ENCODE results near the gene HRCT1.
"Not testable (repeated sequence)": the region's sequence is repeated elsewhere in the genome, so short reads cannot be mapped to it uniquely, and the experiment has no call there.

HRCT1 gene

DNA sequence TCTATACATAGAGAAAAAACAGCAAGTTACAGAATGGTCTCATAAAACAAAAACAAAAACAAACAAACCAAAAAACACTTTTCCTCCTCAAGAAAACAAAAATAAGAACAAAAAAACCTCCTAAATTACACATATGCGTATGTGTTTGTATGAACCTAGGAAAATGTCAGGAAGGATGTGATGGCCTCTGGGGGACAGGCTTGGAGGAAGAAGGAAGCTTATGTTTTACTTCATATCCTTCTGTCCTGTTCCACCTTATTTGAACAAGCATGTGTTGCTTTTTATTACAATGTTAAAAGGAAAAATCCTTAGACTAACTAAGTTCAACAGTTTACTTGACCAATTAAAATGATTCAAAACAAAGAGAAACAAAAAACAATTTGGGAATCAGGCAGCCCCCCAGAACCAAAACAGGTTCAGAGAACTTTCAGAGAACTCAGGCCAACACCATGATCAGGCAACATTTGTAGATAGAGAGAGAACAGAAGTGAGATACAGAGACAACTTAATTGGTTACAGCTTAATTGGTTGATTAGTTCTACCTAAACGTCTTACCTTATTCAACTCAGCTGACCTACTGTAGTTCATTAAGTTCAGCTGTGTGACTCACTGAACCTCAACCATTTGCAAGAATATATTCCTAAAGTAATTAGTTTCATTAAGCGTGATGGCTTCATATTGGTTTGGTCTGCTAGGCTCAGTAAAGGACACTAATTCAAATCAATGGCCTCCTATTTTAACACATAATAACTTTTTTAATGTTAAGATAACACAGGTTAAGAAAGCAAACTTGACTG, 13.4 kb downstream of the HRCT1 start:
- DNase-seq: no peak

DNA sequence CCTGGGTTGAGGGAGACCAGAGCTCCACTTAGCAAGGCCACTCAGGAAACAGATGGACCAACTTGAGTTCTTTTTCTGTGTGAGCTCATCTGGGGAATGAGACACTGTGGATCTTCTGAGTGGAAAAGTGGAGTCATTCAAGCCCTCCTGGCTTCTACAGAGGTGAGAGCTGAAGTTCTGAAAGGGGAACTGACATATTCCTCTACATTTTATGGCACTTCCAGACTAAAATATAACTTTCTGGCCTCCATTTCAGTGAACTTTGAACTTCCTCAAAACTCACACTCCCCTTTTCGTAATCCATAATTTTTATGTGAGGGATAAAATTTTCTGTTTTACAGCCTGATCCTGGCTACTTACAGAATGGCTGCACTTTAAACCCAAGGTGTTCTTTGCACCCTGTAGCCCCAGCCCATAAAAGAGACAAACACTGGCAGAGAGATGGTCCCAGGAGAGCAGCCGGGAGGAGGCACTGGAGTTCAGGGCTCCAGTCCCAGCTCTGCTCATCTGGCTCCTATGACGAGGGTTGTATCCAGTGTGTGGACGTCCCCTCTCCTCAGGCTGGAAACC, 14.1 kb downstream of the HRCT1 start:
- peak; percentile 47 for DNase-seq

DNA sequence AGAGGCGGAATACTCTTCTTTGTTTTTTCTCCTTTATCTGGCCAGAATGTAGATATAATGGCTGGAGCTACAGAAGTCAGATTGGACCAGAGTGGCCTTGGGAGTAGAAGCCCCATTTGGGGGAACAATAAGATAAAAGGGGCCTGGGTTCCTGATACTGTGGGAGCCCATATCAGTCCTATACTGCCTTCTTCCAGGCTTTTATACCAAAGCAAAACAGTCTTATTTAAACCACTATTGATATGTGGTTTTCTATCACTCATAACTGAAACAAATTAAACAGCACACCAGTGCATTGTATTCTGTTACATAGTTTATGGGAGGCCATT, 17.6 kb downstream of the HRCT1 start:
- DNase-seq: no peak

DNA sequence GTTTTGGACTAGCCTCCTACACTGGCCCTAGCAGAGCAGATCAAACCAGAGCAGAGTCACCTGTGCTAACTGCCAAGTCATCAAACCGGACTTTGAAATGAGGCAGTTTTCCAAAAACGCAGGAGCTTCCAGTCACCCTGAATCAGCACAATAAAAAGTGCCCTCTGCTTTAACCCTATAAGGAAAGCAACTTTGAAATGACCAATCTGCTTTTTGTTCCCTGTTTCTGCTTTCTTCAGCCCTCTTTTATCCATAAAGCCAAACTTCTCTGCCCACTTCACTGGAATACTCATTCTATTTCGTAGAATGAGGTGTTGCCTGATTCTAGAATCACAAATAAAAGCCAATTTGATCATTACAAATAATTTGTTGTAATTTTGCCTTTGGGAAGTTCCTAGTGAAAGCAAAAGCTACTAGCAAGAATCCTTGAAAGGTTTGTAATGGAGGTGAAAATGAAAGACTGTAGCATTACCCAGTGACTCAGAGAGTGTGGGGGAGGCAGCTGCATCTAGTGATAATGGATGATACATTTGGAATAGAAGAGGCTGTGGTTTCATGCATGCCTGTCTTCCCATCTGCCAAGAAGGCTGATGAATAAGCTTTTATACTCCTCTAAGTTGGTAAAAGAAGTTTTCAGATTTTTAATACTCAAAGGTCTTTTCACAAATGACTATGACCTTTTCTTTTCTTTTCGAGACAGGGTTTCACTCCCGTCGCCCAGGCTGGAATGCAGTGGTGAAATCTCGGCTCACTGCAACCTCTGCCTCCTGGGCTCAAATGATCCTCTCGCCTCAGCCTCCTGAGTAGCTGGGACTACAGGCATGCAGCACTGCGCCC, 18.1 kb downstream of the HRCT1 start:
- no peak for DNase-seq

DNA sequence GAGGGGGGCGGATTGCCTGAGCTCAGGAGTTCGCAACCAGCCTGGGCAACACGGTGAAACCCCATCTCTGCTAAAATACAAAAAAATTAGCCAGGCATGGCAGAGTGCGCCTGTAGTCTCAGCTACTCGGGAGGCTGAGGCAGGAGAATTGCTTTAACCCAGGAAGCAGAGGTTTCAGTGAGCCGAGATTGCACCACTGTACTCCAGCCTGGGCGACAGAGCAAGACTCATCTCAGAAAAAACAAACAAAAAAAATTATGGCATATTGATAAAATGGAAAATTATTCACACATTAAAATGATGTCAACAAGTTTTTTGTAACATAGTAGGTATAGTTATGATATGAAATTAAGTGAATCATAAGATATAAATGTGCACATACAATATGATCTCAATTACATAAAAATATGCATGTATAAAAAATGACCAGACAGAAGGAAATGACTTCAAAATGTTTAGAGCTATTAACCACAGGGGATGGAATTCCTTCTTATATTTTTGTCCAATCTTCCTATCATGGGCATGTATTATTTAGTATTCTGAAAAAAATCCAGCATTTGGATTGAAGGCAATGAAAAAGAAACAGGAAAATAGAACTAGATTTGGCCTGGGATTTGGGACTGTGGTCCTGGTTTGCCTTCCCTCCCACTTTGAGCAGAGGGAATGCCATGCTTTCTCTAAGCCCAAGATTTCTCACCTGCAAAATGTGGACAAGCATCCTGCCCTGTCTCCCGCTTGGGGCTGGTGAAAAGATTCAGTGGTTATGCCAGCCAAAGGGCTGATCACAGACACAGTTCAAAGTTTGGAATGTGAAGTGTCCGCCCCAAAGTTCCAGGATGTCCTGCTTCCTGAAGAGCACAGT, 22.8 kb downstream of the HRCT1 start:
- DNase-seq: no peak

DNA sequence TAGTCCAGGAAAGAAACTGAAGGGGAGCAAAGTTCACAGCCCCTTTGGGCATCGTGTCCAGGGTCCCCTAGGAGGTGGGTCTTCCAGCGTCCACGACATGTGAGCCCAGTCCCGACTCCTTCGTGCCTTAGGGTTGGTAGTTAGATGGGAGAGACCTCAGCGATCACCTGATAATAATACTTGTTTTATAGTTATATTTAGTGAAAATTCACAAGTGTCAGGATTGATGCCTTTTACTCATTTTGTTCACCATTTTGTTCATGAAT, 23.4 kb downstream of the HRCT1 start:
- DNase-seq: no peak

DNA sequence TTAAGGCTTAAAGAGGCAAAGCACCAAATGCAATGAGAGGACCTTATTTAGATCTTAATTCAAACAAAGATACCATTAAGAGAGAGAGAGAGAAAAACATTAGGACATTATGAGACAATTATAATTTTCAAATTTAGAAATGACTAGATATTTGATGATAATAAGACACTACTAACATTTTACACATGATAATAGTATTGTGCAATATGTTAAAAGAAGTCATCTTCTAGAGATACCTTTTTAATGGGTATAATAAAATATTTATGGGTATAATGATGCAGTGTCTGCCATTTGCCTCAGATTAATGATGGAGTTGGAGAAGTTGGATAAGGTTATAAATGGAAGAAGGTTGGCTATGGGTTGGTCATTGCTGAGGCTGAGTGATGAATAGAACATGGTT, 24.5 kb downstream of the HRCT1 start:
- DNase-seq: no peak

DNA sequence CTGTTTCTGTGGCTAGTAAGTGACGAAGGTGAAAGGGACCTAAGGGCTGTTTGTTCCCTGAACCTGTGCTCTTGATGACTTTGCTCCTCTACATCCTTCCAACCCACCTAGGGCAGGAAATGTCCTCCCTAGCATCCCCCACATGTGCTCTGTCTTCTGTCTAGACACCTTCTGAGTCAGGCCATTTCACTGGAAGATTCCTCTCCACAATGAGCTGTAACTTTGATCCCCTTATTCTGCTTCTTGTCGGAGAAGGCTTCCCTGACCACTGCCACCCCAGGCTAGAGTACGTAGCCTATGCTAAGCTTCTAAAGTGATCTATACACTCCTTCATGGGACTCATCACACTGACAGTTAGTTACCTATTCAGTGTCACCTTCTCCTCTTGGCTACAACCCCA, 25.0 kb downstream of the HRCT1 start:
- no peak for DNase-seq

DNA sequence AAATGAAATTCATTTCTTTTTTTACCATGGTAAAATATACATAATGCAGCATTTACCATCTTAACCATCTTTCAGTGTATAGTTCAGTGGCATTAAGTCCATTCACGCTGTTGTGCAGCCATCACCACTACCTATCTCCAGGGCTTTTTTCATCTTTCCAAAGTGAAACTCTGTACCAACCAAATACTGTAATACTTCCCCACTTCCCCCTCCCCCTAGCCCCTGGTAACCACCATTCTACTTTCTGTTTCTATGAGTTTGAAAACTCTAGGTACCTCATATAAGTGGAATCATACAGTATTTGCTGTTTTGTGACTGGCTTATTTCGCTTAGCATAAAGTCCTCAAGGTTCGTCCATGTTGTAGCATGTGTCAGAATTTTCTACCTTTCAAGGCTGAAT, 26.7 kb downstream of the HRCT1 start:
- DNase-seq: no peak

DNA sequence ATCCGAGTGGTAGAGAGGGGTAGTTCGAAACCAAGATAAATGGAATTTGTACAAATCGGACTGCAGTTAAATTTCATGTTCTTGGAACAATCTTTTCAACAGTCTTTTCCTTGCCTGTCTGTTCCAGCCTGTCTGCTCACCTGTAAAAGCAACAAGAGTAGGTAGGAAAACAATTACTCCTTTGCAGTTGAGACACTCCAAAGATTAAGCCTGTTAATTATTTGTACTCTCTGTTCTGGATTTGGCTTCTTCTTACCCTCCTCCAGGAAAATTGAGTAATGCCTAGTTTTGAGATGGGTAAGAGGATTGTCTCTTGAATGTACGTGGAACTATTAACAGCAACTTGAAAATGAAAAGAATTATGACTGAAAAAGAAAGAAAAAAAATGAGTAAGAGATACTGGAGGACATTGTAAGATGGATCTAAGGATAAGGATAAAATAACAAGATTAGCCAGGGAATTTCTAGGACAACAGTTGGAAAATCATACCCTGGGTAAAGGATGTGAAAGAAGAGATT, 27.6 kb downstream of the HRCT1 start:
- no peak for DNase-seq

DNA sequence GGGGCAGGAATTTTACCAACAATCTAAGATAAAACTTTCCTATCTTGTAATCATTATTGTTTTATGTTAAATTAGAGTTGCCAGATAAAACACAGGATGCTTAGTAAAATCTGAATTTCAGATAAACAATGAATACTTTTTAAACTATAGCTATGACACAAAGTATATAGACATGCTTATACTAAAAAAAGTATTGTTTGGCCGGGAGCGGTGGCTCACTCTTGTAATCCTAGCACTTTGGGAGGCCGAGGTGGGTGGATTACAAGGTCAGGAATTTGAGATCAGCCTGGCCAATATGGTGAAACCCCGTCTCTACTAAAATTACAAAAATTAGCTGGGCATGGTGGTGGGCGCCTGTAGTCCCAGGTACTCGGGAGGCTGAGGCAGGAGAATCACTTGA, 28.1 kb downstream of the HRCT1 start:
- DNase-seq: not testable (repeated sequence)

DNA sequence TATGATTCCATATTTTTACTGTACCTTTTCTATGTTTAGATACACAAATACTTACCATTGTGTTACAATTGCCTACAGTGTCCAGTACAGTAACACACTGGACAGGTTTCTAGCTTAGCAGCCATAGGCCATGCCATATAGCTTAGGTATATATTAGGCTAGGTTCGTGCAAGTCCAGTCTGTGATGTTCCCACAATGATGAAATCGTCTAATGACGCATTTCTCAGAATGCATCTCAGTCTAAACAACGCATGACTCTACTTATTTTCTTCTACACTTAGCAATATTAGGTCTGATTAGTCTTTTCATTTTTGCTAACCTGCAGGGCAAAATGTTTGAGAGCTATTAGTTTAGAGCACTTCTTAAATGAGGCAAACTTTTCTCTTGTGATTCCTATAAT, 29.3 kb downstream of the HRCT1 start:
- DNase-seq: no peak

DNA sequence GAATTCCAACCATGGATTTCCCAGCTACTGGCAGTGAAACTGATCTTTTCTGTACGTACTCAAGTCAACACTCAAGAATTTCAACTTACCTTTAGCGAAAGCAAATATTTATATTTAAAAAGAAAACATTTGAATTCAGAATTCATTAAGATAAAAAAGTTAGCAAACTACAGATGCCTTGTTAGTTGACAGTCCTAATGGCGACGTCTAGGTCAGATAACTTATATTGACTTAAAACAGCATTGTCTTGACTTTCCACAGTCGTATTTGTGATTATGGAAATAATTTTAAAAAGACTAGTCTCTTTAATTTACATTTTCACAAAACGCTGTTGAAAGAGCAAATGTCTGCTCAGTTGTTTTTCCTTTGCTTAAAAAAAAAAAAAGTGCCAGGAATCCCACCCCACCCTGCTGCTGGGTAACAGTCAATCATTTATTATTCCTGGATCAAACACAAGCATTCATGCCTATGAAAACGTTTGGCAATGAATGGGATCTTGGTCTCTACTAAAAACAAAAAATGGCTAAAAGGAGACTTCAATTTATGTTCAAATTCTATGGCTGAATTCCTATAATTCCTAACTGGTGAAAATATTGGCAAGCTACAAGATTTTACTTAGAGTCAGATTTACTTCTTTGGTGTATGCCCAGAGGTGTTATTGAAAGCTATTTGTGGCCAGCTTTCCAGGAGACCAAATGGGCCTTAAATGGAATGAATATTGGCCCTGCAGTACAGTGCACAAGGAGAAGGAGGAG, 29.9 kb downstream of the HRCT1 start:
- no peak for DNase-seq

DNA sequence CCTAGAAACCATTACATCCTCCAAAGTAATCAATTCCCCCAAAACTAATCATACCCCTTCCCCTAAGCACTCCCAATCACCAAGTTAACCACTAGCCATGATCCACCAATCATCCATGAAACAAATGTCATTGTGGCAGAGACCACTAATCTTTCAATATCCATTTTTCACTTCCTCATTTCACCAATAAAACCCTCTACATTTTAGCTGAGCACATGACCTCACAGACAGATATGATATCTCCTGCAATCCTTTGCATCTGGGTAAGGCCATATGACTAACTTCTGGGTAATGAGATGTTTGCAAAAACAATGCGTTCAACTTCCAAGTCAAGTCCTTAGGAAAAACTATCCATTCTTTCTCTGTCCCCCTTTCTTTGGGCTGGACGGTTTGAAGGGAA, 31.2 kb downstream of the HRCT1 start:
- no peak for DNase-seq

DNA sequence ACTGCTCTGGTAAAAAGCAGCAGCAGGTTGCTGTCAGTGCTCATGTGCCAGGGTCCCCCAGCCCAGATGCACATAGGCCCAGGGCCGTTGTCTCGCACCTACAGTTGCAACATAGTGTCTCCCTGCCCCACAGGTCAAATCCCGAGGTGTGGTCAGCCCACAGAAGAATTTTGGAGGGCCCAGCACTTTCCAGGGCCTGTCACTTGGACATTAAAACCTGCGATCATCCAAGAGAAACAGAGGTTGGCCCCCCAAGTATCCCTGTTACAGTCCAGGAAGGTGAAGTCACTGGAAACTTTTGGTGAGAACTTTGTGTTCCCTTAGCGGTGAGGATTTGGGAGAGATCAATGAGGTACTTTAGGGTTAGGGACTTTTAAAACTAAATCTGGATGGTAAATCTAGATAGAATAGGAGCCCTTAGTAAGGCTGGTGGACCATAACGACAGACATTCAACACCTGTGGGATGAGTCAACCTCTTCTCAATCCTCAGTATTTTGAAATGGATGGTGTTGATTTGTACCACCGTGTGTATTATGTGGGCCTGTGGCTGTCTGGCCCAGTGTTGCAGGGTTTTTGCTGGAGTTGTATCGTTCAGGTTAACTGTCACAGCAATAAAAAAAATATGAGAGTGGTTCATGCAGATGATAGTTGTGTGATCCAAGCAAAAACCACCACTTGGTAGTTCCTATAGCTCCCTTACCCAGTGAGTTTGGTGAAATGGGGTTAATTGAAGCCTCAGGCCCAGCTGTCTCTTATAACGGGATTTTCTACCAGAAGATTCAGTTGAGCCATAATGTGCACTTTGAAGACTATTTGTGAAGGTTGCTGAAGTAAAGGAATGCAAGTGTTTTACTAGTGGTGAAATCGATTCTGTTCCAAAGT, 32.7 kb downstream of the HRCT1 start:
- DNase-seq: no peak

DNA sequence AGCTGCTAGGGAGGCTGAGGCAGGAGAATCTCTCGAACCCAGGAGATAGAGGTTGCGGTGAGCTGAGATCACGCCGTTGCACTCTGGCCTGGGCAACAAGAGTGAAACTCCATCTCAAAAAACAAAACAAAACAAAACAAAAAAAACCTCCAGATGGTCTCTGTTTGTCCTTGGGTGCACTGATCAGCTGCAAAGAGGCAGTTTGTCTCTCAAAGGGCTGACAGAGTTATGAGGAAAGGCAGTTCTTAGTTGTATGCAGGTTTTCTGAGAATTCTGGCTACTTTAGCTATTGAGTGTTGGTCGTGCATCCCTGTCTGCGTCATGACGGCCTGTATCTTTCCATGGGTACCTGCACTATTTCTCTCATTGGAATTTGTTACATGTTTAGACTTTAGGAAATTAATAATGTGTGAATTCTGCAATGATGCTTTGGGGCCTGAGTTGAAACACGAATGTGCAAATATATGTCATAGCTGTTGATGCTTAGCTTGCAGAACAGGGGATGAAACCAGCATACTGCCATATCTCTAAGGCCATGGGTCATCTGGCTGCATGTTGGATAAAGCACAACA, 33.8 kb downstream of the HRCT1 start:
- no peak for DNase-seq

DNA sequence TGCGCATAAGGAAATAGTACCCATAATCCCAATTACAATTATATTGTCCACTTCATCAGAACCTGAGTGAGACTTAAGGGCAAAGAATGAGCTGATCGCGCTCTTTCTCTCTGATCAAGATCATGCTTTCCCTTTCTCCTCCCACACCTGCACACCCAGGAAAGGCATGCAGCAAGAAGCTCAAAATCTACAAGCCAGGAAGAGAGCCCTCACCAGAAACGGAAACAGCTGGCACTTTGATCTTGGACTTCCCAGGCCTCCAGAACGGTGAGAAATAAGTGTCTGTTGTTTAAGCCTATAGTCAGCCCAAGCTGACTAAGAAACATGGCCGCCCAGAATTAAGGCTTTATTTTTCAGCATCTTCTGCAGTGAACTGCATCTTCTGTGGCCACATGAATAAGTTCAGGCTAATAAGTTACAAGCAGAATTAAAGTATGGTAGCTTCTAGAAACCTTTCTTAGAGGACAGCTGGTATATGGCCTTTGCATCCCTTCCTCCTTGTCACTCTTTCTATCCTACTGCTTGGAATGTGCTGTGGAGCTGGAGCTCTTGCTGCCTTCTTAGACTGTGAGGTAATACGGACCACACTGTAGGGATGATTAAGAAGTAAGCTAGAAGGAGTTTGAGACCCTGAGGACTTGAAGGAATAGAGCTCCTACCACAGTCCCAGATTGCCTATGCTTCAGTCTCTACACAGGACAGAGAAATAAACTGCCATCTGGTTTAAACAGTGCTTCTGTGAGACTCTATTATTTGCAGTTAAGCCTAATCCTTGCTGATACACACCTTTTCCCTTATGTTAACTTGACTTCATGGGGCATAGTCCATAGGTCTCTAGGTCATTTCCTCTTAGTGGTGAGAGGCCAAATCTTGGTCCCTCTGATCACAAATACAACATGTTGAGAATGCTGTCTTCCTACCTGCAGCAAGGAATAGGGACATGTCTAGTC, 34.7 kb downstream of the HRCT1 start:
- DNase-seq: no peak

DNA sequence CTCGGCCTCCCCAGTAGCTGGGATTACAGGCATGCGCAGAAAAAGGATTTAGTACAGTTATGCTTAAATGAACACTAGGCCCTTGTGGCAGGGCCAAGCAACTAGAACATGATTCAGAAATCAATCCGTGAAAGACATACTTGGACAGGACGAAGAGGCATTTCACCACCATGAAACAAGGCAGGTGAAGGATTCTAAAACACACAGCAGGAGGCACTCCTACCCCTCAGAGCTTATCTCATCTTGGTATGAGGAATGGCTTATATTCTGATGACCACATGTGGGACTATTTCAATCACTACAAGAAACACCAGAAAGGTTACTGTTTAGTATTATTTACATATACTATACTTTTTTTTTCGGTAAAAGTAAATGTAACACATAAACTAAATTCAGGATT, 36.3 kb downstream of the HRCT1 start:
- DNase-seq: no peak

DNA sequence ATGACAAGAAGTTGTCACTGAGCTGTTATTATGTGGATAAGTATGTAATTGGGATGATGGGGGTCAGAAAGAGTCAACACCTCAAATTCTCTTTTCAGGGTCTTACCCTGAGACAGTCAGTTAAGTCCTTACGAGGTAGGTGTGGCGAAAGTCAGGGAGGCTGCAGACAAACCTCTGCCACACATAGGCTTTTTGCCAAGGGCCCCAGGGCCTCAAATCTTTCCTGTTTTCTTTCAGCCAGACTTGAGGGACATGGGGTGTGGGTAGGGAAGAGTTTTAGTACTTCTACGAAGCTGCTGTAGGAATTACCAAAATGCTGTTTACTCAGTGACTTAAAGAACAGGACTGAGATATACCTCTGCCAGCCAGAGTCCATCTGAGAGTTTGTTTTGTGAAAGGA, 38.2 kb downstream of the HRCT1 start:
- no peak for DNase-seq

DNA sequence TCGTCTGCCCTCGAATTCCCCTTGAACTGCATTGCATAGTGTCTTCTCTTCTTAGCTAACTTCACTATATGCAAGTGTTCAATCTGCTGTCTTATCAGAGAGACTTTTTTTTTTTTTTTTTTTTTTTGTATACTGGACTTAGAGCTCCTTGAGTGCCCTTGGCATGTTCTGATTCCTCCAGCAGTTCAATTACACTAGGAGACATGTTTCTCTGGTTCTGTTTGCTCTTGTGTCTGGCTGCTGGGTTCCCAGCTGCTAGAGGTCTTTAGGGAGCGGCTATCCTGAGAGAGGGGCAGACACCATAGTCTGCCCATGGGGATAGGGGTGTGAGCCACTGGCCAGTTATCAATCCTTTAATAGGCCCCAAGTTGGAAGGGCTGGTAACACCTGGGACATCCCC, 38.8 kb downstream of the HRCT1 start:
- DNase-seq: no peak
